GM18867 (cell line): Measurements from ENCODE around the gene TK1.
"Not testable (repeated sequence)": the region's sequence is repeated elsewhere in the genome, so short reads cannot be mapped to it uniquely, and the experiment has no call there.

Source experiments
- ATAC-seq: cut with Tn5 transposase; IDR thresholded peaks from one replicate; pipeline ENCODE4 v1.9.1; 2021; ENCODE audit warnings: mild to moderate bottlenecking, moderate library complexity; ENCODE audit not compliant: unreplicated experiment

TK1 gene

DNA sequence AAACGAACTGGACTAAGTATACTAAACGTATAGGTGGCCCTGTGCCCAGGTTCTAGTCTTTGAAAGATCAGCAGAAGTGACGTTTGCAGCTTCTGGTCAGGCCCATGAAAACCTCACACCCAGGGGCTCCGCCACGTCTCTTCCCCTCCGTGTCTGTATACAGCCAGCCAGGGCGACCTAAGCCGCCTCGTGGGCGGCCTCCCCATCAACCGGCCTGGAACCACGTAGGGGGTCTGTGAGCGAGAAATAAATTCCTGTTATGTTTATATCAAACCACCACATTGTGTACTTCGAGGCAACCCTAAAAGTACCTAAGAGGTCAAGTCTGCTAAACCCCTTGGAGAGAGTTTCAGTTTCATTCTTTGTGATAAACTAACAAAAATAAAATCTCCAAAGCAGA lies 6.8 kb downstream of the TK1 start:
- no peak for ATAC-seq

DNA sequence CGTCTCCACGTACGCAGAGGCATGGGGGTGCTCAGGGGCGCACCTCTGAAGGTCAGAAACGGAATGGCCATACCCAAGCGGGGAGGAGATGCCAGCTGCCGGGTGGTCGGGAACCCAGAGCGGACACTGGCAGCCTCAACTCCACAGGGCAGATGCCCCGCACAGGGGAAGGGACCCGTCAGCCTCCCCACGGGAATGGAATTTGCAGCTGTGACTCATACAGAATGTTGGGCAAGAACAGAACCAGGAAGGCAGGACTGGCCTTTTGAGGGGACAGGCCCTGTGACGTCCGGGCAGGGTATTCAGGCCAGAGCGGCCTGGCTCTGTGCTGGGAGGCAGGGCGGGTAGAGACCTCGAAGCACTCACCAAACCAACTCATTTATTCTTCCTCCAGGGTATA lies 7.5 kb downstream of the TK1 start:
- ATAC-seq, result no peak

DNA sequence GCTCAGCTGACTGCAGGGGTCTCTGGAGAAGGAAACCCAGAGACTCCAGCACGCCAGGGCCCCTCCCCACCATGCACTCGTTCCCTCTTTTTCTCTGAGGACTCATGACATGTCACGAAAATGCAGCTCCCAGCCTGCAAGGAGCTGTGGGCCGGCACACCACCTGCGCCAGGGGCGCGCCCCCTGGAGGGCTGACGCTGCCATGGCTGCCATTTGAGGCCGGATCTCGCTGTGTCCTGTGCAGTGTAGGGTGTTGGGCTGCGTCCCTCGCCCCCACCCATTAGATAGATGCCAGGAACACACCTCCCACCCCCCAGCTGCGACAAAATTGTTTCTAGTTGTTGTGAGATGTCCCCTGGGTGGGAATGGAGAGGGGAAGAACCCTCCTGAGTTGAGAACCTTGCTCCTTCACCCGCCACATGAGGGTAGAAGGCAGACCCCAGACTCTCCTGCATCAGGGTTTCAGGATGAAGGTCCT lies 10.3 kb downstream of the TK1 start:
- ATAC-seq, result peak; percentile 39

DNA sequence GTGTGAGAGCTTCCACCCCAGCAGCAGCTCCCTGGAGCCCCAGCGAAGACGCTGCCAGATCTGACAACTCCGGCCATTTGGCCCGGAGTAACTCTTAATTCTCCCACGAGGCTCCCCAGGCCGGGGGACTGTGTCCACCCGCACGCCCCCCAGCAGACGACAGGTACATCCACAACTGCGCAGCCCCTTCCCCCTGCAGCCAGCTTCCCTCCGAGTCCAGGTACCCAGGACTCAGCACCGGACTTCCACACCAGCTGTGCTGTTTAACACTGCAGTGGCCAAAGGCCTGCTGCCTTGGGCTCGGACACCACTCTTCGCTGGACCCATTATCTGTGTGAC lies 11.2 kb downstream of the TK1 start:
- ATAC-seq, result no peak

DNA sequence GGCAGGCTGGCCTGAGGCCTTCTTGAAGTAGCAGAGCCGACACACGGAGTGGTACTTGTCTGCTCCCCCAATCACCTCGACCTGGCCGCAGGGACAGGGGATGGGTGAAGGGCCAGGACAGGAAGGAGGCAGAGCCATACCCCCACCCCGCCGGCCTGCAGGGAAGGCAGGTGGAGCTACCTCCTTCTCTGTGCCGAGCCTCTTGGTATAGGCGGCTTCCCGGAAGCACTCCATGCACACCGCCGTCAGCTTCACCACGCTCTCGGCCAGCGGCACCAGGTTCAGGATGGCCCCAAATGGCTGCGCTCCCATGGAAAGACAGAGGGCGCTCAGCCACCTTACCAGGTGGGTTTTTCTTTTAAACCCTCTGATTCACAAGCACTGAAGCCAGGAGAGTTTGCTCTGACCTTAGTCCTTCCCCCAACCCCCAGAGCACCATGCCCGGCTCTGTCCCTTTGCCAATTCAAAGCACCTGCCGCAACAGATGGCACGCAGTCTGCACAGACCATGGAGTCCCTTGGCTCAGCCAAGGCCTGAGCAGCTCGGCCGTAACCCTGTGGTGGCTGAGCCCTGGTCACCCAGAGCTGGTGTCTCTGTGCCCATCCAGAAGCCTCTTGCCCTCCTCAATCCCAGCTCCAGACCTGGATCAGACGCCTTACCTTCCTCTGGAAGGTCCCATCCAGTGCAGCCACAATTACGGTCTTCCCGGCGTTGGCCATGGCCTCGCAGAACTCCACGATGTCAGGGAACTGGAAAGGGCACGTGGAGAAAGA lies 11.8 kb downstream of the TK1 start:
- no peak for ATAC-seq

DNA sequence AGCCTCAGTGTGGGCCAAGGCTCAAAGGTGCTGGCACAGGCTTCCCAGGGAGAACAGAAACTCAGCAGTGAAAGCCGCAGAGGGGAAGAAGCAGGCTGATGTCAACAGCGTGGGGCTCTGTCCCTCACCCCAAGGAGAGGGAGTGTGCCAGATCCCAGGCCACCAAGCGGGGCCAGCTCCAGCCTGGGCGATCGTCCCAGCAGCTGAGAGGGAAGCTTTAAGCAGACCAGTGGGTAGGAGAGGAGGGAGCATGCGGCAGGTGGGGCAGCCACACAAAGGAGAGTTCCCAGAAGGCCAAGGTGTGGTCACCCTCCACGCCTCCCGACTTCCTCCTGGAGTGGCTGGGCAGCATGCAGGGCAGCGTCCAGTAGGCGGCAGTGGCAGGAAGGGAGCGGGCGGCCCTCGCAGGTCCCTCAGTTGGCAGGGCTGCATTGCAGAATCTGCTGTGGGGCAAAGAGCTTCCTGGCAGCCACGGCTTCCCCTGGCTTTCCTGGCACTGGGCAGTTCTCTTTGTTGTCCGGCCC lies 12.4 kb downstream of the TK1 start:
- ATAC-seq, result no peak

DNA sequence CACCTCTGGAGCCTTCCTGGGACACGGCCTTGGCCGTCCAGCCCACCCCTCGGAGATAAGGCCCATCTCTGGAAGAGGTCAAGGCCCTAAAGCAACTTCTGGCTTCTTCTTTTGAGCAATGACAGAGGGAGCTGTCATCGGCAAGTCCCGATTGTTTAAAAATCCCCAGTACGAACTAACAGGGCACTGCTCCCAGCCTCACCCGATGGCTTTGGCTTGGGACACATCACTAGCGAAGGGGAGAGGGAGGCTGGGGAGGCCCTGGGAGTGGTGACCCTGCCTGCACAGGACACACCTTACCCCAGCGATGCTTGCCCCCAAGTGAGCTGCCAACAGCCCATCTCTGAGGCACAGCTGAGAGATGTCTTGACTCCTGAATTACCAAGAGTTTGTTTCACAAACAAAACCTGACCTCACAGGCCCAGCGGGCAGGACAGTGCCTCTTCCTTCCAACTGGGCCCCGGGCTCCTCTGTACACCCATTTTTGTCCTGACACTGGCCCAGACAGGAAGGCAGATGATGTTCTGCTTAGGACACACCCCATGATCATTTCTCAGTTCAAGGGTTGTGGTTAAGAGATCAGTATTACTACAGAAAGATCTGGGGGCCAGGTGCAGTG lies 13.6 kb downstream of the TK1 start:
- peak; percentile 36 for ATAC-seq

DNA sequence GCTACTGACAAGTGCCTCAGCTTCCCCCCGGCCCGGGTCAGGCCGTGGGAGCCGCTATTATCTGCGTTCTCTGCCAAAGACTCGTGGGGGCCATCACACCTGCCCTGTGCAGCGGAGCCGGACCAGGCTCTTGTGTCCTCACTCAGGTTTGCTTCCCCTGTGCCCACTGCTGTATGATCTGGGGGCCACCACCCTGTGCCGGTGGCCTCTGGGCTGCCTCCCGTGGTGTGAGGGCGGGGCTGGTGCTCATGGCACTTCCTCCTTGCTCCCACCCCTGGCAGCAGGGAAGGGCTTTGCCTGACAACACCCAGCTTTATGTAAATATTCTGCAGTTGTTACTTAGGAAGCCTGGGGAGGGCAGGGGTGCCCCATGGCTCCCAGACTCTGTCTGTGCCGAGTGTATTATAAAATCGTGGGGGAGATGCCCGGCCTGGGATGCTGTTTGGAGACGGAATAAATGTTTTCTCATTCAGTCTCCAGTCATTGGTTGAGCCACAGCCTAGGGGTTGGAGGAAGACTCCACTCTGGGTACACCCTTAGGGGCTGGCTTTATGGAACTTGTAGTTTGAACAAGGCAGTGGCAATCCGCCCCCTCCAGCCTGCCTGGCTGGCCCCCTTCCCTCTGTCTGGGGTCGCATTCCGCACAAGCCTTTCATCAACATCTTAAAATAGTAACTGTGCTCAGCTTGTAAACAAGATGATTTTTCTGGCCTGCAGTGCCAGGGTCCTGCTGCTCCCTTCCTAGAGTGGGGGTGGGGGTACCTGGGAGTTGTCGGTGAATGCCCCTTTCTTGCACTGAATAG lies 14.4 kb downstream of the TK1 start:
- ATAC-seq, result no peak

DNA sequence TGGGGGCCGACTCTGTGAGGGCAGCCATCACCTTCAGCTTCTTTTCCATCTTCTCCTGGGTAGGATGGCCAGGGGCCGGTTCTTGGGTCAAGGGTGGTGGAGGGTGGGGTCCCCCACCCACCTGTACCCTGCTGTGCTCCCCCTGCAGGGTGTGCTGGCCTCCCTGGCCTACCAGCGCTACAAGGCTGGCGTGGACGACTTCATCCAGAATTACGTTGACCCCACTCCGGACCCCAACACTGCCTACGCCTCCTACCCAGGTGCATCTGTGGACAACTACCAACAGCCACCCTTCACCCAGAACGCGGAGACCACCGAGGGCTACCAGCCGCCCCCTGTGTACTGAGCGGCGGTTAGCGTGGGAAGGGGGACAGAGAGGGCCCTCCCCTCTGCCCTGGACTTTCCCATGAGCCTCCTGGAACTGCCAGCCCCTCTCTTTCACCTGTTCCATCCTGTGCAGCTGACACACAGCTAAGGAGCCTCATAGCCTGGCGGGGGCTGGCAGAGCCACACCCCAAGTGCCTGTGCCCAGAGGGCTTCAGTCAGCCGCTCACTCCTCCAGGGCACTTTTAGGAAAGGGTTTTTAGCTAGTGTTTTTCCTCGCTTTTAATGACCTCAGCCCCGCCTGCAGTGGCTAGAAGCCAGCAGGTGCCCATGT lies 15.1 kb downstream of the TK1 start:
- ATAC-seq, result not testable (repeated sequence)

DNA sequence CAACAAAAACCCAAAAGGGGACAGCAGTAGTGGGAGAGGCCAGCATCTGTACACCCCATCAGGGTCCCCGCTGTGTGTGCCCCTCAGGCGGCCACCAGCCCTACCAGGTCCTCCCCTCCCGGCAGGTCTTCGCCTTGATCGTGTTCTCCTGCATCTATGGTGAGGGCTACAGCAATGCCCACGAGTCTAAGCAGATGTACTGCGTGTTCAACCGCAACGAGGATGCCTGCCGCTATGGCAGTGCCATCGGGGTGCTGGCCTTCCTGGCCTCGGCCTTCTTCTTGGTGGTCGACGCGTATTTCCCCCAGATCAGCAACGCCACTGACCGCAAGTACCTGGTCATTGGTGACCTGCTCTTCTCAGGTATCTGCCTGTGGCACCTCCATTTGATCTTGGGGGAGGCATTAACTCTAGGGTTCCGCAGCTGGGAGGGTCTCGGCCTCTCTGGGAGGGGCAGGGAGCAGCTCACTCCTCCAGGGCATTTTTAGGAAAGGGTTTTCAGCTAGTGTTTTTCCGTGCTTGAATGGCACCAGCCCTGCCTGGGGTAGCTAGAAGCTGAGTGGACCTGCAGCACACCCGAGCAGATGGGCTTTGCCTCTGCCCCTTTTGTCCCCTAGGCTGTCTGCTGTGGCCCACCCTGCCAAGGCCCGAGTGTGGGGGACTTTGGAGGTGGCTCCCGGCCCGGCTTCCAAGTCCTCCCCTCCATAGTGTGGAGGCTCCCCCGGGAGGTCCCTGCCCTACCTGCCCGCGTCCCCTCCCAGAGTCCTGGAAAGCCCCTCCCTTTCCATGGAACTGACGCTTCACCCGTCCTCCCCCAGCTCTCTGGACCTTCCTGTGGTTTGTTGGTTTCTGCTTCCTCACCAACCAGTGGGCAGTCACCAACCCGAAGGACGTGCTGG lies 15.9 kb downstream of the TK1 start:
- no peak for ATAC-seq

DNA sequence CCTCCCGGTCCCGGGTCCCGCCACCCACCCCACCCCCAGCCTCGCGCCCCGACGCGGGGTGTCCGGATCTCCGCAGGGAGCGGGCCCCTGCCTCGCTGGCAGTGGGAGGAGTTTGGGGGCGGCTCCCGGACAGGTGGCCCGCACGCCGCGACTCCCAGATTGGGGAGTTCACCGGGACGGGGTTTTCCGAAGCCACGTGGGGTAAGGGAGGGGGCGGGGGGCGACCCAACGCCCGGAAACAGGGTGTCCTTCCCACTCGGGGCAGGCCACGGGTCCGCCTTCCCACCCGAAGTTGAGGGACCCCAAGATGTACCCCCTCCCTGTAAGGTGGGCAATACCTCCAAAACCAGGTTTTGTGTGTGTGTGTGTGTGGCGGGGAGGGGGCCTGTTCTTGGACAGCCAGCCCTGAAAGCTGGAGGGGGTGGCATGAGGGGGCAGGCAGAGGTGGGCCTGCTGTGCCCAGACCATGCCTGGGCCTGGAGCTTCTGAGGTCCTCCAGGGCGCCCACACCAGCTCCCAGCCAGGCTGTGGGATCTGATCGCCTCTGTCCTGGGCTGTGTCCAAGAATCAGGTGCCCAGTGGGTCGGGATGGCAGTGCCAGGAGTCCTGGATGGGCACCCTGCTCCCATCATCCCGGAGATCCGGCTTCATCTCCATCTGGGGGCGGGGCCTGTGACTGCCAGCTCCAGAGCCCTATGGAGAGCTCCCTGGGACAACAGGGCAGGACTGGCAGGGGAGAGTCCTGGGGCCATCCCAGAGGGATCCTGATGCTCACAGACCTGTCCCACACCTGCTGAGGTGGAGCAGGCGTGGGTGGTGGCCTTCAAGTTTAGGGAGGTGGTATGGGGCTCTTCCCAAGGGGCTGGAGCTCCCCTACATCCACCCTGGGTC lies 17.7 kb downstream of the TK1 start:
- ATAC-seq, result peak; percentile 11

DNA sequence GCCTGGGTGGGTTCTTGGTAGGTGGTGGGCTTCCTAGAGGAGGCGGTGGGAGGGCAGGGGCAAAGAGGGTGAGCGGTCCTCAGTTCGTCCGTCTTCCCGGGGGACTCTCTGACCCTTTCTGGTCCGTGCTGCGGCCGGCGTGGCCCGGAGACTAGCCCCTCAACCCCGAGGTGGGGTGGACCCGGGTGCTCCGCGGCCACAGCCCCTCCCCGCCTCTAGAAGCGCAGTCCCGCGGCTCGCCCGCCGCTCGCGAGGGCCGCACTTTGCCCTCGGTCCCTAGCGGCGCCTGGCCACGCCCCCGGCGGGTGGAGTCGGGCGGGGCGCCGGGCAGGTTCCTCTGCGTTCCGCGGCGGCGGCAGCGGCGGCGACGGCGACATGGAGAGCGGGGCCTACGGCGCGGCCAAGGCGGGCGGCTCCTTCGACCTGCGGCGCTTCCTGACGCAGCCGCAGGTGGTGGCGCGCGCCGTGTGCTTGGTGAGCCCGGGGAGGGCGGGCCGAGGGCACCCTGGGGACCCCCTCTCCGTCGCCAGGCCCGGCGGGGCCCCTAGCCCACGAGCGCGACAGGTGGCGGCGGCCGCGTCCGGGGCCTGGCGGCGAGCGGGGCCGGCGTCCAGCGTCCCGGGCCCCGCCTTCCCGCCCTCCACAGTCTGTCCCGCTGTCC lies 18.5 kb downstream of the TK1 start, which contains the start of gene SYNGR2:
TSS of gene SYNGR2 (plus strand) at position 340 of the 661 bp plus-strand sequence. CDS start at position 376, 36 bp downstream.
- peak; percentile 55 for ATAC-seq

DNA sequence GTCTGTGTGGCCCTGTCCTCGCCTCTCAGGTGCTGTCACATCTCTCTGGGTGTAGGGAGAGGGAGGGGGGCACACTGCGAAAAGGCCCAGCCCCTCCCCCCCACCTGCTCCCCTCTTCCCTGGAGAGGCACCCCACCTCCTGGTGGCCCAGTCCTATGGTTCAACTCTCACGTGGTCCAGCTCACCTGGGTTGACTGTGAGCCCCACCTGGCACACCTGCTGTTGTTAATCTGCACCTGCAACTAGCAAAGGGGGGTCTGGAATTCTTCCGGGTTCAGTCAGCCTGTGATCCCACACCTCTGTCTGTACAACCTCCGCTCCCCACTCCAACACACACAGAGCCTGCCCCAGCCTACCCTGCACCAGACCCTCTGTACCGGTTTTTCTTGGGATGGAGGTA lies 20.4 kb downstream of the TK1 start:
- no peak for ATAC-seq

DNA sequence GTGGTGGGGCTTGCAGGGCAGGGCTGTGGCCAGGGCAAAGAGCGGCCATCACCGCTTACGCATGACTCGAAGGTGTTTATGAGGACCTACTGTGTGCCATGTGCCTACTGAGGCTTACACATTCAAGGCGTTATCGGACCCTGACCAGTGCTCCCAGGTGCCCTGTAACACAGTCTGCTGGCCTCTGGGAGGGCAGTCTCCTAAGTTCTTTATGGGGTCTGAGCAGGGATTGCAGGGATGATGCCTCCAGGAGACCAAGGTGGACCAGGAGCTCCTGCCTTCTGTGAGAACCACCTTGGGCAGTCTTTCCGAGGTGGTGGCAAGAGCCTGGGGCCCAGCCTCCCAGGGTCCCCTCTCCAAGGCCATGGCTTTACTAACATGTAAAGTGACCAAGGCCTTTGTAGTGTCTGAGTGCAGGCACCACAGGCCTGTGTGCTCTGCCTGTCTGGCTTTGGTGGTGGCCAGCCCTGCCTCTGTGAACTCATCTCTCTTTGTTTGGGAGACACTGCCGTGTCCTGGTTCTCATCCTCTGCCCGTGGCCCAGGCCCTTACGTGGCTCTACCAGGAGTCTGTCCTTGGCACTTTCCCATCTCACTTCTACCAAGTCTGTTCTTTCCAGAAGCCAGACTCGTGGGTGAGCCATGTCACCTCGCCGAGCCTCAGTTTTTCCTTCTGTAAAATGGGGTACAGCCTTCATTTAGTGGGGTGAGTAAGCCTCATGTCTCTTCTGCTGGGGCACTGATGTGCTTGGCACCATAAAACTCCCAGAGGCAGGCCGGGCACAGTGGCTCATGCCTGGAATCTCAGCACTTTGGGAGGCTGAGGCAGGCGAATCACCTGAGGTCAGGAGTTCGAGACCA lies 21.9 kb downstream of the TK1 start:
- ATAC-seq, result no peak

DNA sequence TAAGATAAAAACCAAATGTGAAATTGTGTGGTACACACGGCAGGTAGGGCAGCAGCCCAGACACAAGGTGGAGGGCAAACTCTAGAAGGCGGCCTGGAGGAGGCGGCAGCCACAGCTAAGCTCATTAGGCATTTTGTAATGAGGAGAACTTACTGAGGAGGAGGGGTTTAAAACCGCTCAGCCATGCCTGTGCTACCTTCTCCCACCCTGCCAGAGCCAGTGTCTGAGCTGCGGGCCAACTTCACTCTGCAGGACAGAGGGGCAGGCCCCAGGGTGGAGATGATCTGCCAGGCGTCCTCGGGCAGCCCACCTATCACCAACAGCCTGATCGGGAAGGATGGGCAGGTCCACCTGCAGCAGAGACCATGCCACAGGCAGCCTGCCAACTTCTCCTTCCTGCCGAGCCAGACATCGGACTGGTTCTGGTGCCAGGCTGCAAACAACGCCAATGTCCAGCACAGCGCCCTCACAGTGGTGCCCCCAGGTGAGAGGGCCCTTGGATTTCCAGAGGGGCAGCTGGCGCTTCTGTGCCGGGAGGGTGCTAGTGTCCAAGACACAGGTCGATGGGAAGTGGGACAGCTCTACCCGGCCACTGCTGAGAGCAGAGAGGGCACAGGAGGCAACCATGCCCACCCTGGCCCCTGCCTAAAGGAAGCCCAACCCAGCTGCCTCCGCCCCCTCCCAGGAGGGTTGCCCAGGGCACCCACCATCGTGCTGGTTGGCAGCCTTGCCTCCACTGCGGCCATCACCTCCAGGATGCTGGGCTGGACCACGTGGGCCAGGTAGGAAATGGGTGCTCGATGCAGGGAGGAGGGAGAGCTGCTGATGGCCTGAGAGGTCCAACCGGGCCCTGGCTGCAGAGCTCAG lies 22.7 kb downstream of the TK1 start:
- ATAC-seq, result no peak

DNA sequence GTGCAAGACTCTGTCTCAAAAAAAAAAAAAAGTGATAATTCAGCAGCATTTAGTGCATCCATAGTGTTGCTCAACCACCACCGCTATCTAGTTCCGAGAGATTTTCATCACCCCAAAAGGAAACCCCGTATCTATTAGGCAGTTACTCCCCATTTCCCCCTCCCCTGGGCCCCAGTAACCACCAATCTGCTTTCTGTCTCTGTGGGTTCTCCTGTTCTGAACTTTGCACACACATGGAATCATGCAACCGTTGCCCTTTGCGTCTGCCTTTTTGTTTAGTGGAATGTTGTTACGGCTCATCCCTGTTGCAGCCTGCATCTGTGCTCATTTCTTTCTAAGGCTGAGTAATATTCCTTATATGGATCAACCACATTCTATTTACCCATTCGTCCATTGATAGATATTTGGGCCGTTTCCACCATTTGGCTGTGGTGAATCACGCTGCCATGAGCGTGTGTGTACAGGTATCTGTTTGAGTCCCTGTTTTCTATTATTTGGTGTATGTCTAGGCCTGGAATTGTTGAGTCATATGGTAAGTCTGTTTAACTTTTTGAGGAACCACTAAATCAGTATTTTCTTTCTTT lies 27.2 kb downstream of the TK1 start:
- no peak for ATAC-seq
